Left cardiac atrium (tissue), 4 donors: ENCODE results near the gene HES1. TPM values are rescaled to one million over a fixed set of nuclear protein-coding genes. Genes with fewer than 3 reads are reported as not detected.

Experiments
- ATAC-seq, 2 donors: fragments of 200-7000 bp; cut with Tn5 transposase; one replicate each; pipeline ENCODE4 v1.9.1; 2020; ENCODE audit warnings: mild to moderate bottlenecking in 2 of 2, moderate library complexity in 2 of 2
- DNase-seq: peaks from one replicate; pipeline ENCODE4 v3.0.0-alpha.2; 2020
- intact Hi-C, 2 donors: fragments of 100-400 bp; cut with DNase I; formaldehyde crosslinking; loops; one replicate each; pipeline versions ENCODE4 v1.14.1 to v1.15.1; 2022 to 2023
- total RNA-seq, 2 donors: library from RNA; stranded (reverse); fragmentation: NEBNext Ultra II Directional; extraction: Animal tissue kit (Norgen Biotek cat#: 25700); gene quantifications; one replicate each; pipeline ENCODE4 v1.2.1, GENCODE V29; 2021
- donor health status: DM: no; HTN: yes; CAD: no.
- donor health status: DM: no; HTN: yes; CAD: no; lungs with severe emphysema.
- donor health status: DM: yes; HTN: yes; CAD: no.
- donor health status: Dilated cardiomyopathy.

HES1 gene
- total RNA-seq, 2 donors from 2014 or later, result 13.2 to 60.5 TPM

- ATAC-seq (no peak), DNase-seq (no peak)
- intact Hi-C loops, result loop anchor here in 1 of 2 donors (10.0 kb wide), 1 partner anchor 155 kb away; no protein-coding TSS in a partner anchor
Measured at GRCh38 chr3:194160158-194160557, 24.2 kb downstream of the HES1 start.

GRCh38 chr3:194161131-194162045 lies 25.4 kb downstream of the HES1 start:
- intact Hi-C loops, result loop anchor here in 1 of 2 donors (10.0 kb wide), 1 partner anchor 153 kb away; no protein-coding TSS in a partner anchor
- peak in 1 of 2 donors; percentile 17 for ATAC-seq
- DNase-seq, result no peak

DNA sequence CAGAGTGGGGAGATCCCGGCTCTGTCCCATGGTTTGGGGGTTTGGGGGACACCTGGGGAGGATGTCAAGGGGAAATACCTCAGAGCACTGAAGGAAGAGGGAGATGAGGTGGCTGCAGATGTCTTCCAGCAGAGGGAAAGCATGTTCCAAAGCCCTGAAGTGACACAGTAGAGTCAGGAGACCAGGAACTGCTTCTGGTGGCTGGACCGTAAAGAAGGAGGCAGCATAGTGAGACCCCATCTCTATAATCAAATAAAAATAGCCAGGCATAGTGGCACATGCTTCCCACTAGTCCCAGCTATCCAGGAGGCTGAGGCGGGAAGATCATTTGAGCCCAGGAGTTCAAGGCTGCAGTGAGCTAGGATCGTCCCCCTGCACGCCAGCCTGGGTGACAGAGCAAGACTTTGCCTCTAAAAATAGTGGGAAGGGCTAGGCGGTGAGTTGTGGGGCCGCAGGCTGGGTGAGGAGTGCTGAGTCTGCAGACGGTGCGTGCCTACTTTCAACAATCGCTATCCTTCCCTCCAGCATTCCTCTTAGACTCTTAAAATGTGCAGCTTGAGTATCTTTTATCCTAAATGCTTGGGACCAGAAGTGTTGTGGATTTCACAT lies 26.2 kb downstream of the HES1 start:
- ATAC-seq (no peak), DNase-seq (no peak)
- intact Hi-C loops, result loop anchor here in 1 of 2 donors (10.0 kb wide), 1 partner anchor 153 kb away; no protein-coding TSS in a partner anchor

DNA sequence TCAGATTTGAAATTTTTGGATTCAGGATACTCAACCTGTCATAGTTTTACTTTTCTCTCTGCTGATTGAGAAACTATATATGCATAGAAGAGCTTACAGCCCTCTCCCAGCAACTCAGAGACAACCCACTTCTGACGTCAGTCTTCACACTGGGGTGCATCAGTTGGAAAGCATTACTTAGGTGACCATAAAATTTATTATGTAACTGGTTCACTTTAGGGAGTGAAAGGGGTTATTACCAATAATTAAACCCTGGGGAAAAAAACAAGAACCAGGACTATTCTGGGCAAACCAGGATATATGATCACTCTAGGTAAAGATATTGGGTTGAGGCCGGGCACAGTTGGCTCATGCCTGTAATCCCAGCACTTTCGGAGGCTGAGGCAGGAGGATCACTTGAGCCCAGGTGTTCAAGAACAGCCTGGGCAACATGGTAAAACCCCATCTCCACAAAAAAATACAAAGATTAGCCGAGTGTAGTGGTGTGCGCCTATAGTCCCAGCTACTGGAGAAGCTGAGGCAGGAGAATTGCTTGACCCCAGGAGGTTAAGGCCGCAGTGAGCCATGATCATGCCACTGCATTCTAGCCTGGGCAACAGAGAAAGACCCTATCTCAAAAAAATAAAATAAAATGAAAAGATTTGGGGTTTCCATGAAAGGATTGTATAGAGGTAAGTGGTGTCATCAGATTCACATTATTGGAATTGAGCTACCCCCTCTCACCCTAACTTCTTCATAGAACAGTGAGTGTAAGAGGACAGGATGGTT lies 27.1 kb downstream of the HES1 start:
- intact Hi-C loops, result loop anchor here in 1 of 2 donors (10.0 kb wide), 1 partner anchor 152 kb away; no protein-coding TSS in a partner anchor
- DNase-seq, result no peak
- no peak for ATAC-seq

DNA sequence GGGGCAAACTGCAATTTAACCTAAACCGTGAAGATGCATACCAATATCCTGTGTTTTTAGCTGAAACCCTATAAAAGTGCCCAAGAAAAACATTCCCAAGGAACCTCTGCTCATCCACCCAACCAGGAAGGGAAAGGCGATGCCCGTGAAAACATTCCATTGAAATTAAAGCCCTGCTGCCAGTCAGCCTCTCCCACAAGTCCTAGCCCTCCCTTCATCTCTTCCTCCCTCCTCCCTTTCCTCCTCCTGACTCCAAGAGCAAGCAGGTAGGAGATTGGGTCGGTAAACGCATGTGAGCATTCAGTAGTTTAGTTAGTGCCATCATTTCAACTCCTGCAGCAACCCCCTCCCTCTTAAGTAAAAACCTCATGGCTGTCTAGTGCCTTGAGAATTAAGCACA lies 27.7 kb downstream of the HES1 start:
- ATAC-seq, result peak in 1 of 2 donors; percentile 25
- intact Hi-C loops, result loop anchor here in 1 of 2 donors (10.0 kb wide), 1 partner anchor 151 kb away; no protein-coding TSS in a partner anchor
- DNase-seq, result no peak

- intact Hi-C loops, result loop anchor here in 1 of 2 donors (10.0 kb wide), 1 partner anchor 150 kb away; no protein-coding TSS in a partner anchor
- ATAC-seq (no peak), DNase-seq (no peak)
Measured at GRCh38 chr3:194164861-194165260, 28.9 kb downstream of the HES1 start.

- DNase-seq (no peak), ATAC-seq (no peak)
- intact Hi-C loops, result loop anchor here in 1 of 2 donors (10.0 kb wide), 1 partner anchor 149 kb away; no protein-coding TSS in a partner anchor
Measured at GRCh38 chr3:194165271-194166018, 29.5 kb downstream of the HES1 start.

- DNase-seq (peak; percentile 70), ATAC-seq (peak; percentile 64 to 79)
- intact Hi-C loops, result loop anchor here in 1 of 2 donors (10.0 kb wide), 1 partner anchor 148 kb away; no protein-coding TSS in a partner anchor
Measured at GRCh38 chr3:194166682-194167479, 30.9 kb downstream of the HES1 start.

DNA sequence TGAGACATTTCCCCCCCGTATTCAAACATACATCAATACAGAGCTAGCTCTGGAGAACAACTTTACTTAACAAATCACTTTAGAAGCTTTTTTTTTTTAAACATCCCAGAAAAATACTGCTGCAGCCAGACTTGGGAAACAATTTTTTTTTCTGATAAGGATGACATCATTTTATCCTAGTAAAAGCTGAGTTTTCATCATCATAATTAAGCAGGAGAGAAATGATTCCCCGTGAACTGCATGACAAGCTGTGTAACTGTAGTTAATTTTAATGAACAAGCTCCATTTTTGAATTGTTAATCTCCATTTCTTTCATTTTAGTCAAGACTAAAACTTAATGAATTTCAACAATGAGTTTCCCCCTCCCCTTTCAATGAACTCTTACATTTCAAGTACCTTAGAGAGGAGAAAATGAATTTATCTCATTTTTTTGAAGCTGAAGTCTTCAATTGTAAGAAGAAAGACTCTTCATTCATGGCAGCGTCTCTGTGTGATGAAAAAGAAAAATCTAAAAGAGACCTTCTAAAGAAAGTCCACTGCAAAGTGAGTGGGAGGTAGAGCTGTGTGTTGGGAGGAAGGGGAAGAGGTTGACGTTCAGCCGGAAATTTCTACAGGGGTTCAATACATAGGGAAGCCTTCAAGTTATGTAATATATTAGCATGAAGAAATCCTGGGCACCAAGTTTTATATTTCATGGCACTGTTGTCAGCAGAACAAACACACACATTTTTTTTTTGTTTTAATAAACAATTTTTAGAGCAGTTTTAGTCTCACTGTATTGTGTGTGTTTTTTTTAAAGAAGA lies 31.7 kb downstream of the HES1 start:
- intact Hi-C loops, result loop anchor here in 1 of 2 donors (10.0 kb wide), 1 partner anchor 147 kb away; no protein-coding TSS in a partner anchor
- DNase-seq (no peak), ATAC-seq (peak in 1 of 2 donors; percentile 46)

DNA sequence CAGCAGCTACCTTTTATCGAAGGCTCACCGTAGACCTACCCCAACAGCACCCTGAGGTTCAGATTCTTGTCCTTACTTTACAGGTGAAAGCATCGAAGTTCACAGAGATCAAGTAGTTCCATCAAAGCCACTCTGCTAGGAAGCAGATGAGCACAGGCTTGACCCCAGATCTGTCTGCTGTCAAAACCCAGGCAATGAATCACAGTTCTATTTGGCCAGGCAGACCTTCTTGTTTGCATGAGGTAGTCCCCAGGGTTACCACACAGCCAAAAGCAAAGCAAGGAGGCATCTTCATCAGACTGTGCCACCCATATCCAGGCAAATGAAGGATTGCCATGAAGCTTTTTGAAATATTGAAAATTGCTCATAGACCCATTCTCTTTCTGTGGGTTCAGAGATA lies 33.0 kb downstream of the HES1 start:
- DNase-seq, result no peak
- intact Hi-C loops, result loop anchor here in 1 of 2 donors (10.0 kb wide), 1 partner anchor 146 kb away; no protein-coding TSS in a partner anchor
- peak in 1 of 2 donors; percentile 50 for ATAC-seq

DNA sequence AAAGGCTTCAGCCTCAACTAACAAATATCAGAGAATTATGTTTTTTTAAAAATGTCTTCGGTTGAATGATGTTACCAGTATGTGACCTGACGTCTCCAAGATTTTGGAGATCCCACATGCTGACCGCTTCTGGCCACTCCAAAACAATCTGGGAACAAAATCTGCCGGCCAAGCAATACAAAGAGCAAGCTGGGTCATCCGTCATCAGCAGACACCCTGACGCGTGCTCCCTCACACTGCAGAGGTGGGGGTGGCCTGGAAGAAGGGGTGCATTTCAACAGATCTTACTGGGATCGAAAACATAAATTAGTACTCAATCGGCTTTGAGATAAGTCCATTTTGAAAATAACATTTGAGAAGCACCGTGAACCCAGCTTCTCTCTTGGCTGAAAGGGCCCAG lies 33.6 kb downstream of the HES1 start:
- no peak for DNase-seq
- intact Hi-C loops, result loop anchor here in 1 of 2 donors (10.0 kb wide), 1 partner anchor 145 kb away; no protein-coding TSS in a partner anchor
- ATAC-seq, result peak in 1 of 2 donors; percentile 20

DNA sequence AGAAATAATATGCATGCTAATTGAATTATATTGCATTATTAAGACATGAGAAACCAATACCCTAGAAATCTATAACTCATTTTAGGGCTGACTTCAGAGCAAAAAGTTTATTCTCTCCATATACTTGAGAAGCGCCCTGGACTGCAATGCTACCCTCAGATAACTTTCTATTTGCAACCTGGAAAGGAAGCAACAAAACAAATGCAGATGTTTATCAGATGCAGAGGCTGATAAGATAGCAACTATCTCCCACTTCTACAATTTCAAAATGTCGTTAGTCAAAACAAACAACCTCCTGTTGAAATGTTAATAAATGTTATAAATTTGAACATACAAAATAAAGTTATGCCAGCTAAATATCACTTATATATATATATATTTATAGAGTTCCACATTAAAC lies 34.8 kb downstream of the HES1 start:
- no peak for DNase-seq
- intact Hi-C loops, result no loop called here

DNA sequence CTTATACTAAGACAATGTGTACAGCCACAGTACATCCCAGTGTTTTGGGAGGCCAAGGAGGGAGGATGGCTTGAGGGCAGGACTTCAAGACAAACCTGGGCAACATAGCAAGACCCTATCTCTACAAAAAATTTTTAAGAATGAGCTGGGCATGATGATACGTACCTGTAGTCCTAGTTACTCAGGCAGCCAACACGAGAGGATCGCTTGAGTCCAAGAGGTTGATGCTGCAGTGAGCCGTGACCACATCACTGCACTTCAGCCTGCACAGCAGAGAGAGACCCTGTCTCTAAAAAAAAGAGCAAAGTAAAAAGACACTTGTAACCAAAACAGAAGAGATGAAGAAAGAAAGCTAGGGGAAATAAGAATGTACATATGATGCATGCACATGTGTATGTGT lies 38.5 kb downstream of the HES1 start:
- ATAC-seq (no peak), DNase-seq (no peak)
- intact Hi-C loops, result no loop called here

More for the DNA sequence above, 34.8 kb downstream of the HES1 start:
- ATAC-seq, result no peak

DNA sequence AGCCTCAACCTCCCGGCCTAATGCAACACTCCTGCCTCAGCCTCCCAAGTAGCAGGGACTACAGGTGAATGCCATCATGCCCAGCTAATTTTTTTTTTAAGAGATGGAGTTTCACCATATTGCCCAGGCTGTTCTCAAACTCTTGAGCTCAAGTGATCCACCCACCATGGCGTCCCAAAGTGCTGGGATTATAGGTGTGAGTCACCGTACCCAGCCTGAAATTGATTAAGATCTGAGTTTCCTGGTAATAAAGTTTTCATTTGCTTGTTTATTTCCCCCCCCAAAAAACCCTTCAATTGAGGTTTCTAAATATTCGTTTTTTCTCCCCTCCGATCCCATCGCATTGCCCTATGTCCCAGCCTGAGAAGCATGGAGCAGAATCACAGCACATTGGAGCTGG lies 39.0 kb downstream of the HES1 start:
- ATAC-seq (no peak), DNase-seq (no peak)
- intact Hi-C loops, result no loop called here

- DNase-seq, result no peak
- no peak for ATAC-seq
- intact Hi-C loops, result no loop called here
Measured at GRCh38 chr3:194176274-194176991, 40.5 kb downstream of the HES1 start.

- ATAC-seq (no peak), DNase-seq (no peak)
- intact Hi-C loops, result no loop called here
Measured at GRCh38 chr3:194177141-194177540, 41.2 kb downstream of the HES1 start.
